SK-N-MC (cell line): ENCODE data around the gene ETV1.

Source experiments
- DNase-seq: peaks from one replicate; pipeline ENCODE4 v3.0.0-alpha.2; 2011; ENCODE audit warnings: low read depth, low spot score
- H3K27ac ChIP-seq: fragments of 200-600 bp; sonication (generic); 2 replicates; pipeline ENCODE4 v1.5.1; 2016; ENCODE audit warnings: mixed run types
- H3K36me3 ChIP-seq: fragments of 200-600 bp; sonication (generic); 2 replicates; pipeline ENCODE4 v1.6.1; 2017; ENCODE audit warnings: antibody characterized with exemption, low read length, mixed read lengths; ENCODE audit not compliant: insufficient read depth
- H3K4me3 ChIP-seq: fragments of 200-600 bp; sonication (generic); 2 replicates; pipeline ENCODE4 v1.5.1; 2016
- H3K9ac ChIP-seq: fragments of 200-600 bp; sonication (generic); 2 replicates; pipeline ENCODE4 v1.8.0; 2017; ENCODE audit warnings: mixed run types, mixed read lengths; ENCODE audit not compliant: insufficient read length
- H3K9me3 ChIP-seq: fragments of 200-600 bp; sonication (generic); 2 replicates; pipeline ENCODE4 v1.6.1; 2017; ENCODE audit warnings: low read depth, mild to moderate bottlenecking, antibody characterized with exemption, low read length, moderate library complexity, mixed read lengths
- EZH2 ChIP-seq: fragments of 200-600 bp; sonication (generic); IDR thresholded peaks from one replicate; pipeline ENCODE4 v1.6.1; 2017; ENCODE audit warnings: antibody characterized with exemption
- FOXP2 ChIP-seq: optimal IDR thresholded peaks from 2 replicates; pipeline ENCODE3; 2011; ENCODE audit warnings: mild to moderate bottlenecking, moderate library complexity; ENCODE audit not compliant: insufficient read depth; ENCODE audit errors: extremely low read length, control extremely low read depth
- POLR2AphosphoS5 ChIP-seq: IDR thresholded peaks from 2 replicates; pipeline ENCODE4 v1.6.1; 2012; ENCODE audit warnings: mild to moderate bottlenecking, low read depth, low read length, borderline replicate concordance

ETV1 gene

DNA sequence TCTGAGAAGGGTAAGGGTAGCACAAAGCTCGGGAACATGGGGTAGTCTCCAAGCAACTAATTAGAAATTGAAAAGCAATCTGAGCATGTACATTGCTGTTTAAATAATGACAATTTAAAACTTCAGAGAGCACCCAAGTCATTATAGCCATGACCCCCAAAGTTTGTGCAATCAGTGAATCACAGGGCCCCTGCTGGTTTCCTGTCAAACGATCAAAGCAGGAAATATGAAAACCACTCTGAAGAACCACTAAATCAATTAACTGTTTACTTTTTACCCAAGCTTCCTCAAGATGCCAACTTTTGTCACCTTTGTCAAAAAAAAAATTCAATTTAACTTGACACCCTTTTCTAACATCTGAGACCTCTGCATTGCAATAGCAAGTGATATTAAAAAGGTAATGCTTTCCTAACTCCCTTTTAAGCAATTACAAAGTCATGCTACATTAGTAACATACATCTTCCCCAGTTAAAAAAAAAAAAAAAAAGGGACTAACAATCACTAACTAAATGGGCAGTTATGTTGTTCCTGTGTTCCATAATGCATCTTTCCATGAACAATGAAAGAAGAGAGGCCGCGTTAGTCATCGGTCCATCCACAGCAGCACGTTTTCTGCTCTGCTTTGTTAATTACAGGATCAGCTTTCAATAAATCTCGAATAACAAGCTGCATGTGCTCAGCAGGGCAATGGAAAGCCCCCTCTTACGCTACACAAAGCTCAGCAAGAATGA is 80.6 kb downstream of the ETV1 start:
- no peaks in the 10 kb centered on the region for H3K9me3 ChIP-seq
- no peak overlapping the region for H3K9ac ChIP-seq
- peak overlapping the region; percentile 2; the same call in 1 of the 2 replicates for H3K4me3 ChIP-seq
- no peaks in the 10 kb centered on the region for H3K36me3 ChIP-seq
- H3K27ac ChIP-seq: no peak overlapping the region
- TF ChIP-seq POLR2AphosphoS5 (no peak; the same call in 1 of the 2 replicates), FOXP2 (no peak), EZH2 (no peak)
- DNase-seq: no peak

DNA sequence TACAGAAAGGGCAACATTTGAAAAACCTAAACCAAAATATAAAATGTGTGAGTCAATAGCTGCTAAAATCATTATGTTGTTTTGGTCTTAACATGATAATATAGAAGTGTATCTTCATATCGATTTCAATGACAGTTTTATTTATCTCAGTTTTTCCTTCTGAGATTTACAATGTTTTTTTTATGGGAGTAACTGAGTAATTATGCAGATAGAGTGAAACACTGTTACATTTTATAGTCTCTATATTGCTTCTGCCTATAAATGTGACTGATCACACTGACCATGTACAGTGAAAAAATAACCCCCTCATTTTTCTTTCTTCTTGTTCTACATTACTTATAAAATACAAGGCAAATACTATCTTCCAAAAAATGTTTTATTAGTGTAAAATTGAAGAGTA is 81.6 kb downstream of the ETV1 start:
- Histone ChIP-seq H3K36me3 (no peaks in the 10 kb centered on the region), H3K27ac (no peak overlapping the region), H3K4me3 (no peak overlapping the region), H3K9ac (no peak overlapping the region), H3K9me3 (no peaks in the 10 kb centered on the region)
- no peak for TF ChIP-seq FOXP2
- TF ChIP-seq POLR2AphosphoS5: no peak
- TF ChIP-seq EZH2: no peak
- DNase-seq: no peak

DNA sequence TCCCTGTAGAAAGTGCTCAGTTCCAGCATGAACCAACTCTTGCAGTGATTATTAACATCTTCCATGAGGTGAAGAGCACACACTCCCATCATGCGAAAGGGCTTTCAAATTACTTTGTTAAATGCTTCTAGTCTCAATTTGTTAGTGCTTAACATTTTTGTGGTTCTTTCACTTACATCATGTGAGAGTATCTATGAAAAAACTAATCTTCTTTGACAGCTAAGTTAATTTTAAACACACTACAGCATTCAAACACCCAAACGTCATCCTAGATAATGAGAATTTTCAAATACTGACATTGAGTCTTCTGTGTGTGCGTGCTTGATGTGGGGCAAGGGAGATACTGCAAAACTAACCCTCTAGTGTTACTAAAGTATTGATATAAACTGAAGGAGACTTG is 84.8 kb downstream of the ETV1 start:
- TF ChIP-seq EZH2: no peak
- TF ChIP-seq POLR2AphosphoS5: no peak
- no peak for TF ChIP-seq FOXP2
- DNase-seq: no peak
- Histone ChIP-seq H3K36me3 (no peaks in the 10 kb centered on the region), H3K27ac (peak overlapping the region; percentile 74), H3K9me3 (no peaks in the 10 kb centered on the region), H3K4me3 (peak overlapping the region; percentile 38), H3K9ac (no peak overlapping the region)

DNA sequence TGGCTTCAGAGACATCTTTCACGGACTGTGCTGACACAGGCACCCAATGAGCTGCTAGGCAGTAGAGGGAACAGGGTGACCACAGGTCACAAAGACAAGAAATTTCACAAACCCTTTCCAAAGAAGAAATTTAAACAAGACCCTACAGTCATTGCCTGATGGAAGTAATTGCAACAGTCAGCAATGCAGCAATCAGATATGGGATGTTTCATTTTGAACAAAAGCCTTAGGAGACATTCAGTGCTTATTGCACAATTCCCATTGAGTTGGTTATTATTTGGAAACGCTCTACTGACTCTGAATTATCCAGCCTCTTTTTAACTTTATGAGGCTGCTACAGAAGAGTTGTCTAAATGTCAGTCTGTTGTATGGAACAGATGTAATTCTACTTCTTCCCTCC is 85.5 kb downstream of the ETV1 start:
- no peaks in the 10 kb centered on the region for H3K9me3 ChIP-seq
- DNase-seq: peak; percentile 83
- H3K27ac ChIP-seq: peak overlapping the region; percentile 74
- TF ChIP-seq POLR2AphosphoS5 (peak; percentile 37; the same call in 1 of the 2 replicates), EZH2 (no peak)
- H3K9ac ChIP-seq: no peak overlapping the region
- no peaks in the 10 kb centered on the region for H3K36me3 ChIP-seq
- H3K4me3 ChIP-seq: peak overlapping the region; percentile 38

DNA sequence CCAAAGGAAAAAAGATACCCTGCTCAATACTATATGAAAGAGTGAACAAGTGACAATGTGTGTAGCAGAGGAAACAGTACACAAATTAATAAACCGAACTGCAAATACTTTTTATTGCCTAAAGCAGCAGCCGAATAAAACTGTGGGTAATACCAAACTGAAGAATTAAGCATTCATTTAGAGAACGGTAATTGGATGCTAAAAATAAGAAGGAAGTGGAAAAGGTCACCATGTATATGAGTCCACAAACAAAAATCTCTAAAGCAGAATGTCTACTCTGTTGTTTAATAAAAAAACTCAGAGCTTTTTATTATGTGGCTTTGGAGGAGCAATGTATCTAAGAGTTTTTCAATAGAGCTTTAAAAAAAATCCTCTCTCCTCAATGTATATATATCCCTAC is 87.9 kb downstream of the ETV1 start:
- H3K4me3 ChIP-seq: no peak overlapping the region
- H3K27ac ChIP-seq: no peak overlapping the region
- TF ChIP-seq EZH2 (no peak), POLR2AphosphoS5 (no peak), FOXP2 (no peak)
- H3K9ac ChIP-seq: no peak overlapping the region
- DNase-seq: no peak
- H3K36me3 ChIP-seq: no peaks in the 10 kb centered on the region
- no peaks in the 10 kb centered on the region for H3K9me3 ChIP-seq

DNA sequence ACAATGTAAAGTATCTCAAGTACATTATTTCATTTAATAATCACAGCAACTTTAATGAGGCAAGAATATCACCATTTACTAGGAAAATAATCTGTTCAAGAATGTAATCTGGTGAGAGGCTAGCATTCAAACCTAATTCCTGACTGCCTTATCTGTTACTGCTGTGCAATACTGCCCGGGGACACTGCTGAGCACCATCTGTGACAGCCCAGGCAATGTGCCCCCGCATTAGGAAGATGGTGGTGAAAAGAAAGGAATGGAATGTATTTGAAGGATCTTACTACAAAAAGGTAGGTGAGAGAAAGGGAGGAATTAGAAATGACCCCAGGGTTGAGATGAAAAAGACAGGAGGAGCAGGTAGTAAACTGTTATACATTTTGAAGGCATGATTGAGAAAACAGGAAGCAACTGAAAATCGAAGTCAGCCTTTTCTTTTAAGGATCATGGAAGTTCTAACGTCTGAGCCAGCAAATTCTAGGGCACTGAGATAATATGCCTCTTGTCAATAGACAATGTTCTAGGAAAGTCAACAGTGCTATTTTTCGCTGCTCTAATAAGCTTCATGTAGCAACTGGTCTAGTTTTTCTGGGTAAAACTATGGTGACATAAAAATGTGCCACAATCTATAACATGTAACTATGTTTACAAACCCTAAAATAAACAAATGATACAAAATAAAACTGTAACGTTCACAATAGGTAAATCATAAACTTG is 90.4 kb downstream of the ETV1 start:
- Histone ChIP-seq H3K27ac (peak overlapping the region; percentile 67), H3K9ac (no peak overlapping the region), H3K36me3 (no peaks in the 10 kb centered on the region), H3K9me3 (no peaks in the 10 kb centered on the region), H3K4me3 (no peak overlapping the region)
- no peak for DNase-seq
- TF ChIP-seq FOXP2: no peak
- TF ChIP-seq EZH2: no peak
- TF ChIP-seq POLR2AphosphoS5: no peak

DNA sequence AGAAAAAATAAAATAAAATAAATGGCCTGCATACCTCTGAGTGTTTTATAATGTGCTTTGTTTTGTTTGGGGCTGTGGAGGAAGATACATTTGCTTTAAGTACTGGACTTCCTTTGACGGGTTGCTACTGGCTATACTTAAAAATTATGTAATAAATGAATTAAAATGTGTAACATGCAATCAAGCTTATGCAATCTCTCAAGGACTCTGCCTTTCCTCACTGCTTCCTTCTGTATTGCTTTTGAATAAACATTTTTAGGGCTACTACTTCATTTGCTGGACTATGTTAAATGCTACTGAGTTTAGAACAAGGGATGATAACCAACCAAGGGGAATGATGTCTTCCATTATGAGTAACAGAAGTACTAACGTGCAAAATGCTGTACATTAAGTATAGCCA is 91.6 kb downstream of the ETV1 start:
- no peak overlapping the region for H3K4me3 ChIP-seq
- DNase-seq: no peak
- no peaks in the 10 kb centered on the region for H3K9me3 ChIP-seq
- no peak overlapping the region for H3K9ac ChIP-seq
- TF ChIP-seq POLR2AphosphoS5 (no peak), FOXP2 (no peak), EZH2 (no peak)
- no peak overlapping the region for H3K27ac ChIP-seq
- no peaks in the 10 kb centered on the region for H3K36me3 ChIP-seq

DNA sequence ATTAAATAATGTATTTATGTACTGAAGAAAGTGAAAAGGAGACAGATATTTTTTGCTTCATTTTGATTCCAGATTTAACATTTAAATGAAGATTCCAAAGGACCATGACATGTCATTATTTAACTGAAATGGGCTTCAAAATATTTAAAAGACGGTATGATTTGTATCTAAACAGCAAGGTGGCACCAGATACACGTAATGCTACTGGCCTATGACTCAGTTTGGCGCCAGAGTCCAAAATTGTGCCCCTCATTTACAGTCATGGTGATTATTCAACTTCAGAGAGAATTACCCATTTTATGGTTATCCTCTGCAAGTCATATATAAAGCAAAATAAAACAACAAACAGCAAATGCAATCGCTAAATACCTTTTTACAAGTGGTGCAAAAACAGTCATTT is 94.5 kb downstream of the ETV1 start:
- no peak for TF ChIP-seq FOXP2
- no peak for TF ChIP-seq EZH2
- no peak for TF ChIP-seq POLR2AphosphoS5
- DNase-seq: no peak
- Histone ChIP-seq H3K9ac (no peak overlapping the region), H3K4me3 (no peak overlapping the region), H3K27ac (no peak overlapping the region), H3K36me3 (no peaks in the 10 kb centered on the region), H3K9me3 (no peaks in the 10 kb centered on the region)
